K562 (cell line): ENCODE data around the gene LMO2. TPM values are rescaled to one million over a fixed set of nuclear protein-coding genes. Genes with fewer than 3 reads are reported as not detected.
A peak's percentile ranks its signal among the peaks of the same experiment; 100 is the strongest.

Experiments
- BCOR ChIP-seq: fragments of 450-650 bp; IDR thresholded peaks from 2 replicates; pipeline ENCODE4 v1.6.1; 2016
- BHLHE40 ChIP-seq: IDR thresholded peaks from 2 replicates; pipeline ENCODE4 v1.6.1; 2011; ENCODE audit warnings: low read length, improper control_type of control experiment
- DDX20 ChIP-seq: fragments of 450-650 bp; IDR thresholded peaks from 2 replicates; pipeline ENCODE4 v1.6.1; 2016; ENCODE audit warnings: missing genetic modification characterization, low read depth, mild to moderate bottlenecking, missing compliant biosample characterization, moderate library complexity
- E2F3 ChIP-seq: fragments of 250-450 bp; sonication (Bioruptor Pico); IDR thresholded peaks from 2 replicates; pipeline ENCODE4 v1.4.0; 2020; ENCODE audit warnings: mild to moderate bottlenecking
- ELF2 ChIP-seq: fragments of 250-450 bp; sonication (Bioruptor Pico); IDR thresholded peaks from 2 replicates; pipeline ENCODE4 v1.5.0; 2021; ENCODE audit warnings: mild to moderate bottlenecking
- FOXJ3 ChIP-seq: sonication (generic); formaldehyde crosslinking; IDR thresholded peaks from 2 replicates; pipeline ENCODE4 v1.4.0; 2020; ENCODE audit warnings: mild to moderate bottlenecking, missing genetic modification reagents
- SNIP1 ChIP-seq: fragments of 450-650 bp; IDR thresholded peaks from 2 replicates; pipeline ENCODE4 v1.7.1; 2017; ENCODE audit warnings: low read depth, mild to moderate bottlenecking
- TAF7 ChIP-seq: fragments of 450-650 bp; IDR thresholded peaks from 2 replicates; pipeline ENCODE4 v1.6.1; 2016; ENCODE audit warnings: missing genetic modification characterization, missing compliant biosample characterization
- TBL1XR1 ChIP-seq, 2 experiments: IDR thresholded peaks; 2 replicates each; pipeline ENCODE4 v1.6.1; 2012; ENCODE audit warnings: improper control_type of control experiment in 2 of 2, low read length in 2 of 2, mild to moderate bottlenecking in 1 of 2
- TCF7 ChIP-seq: sonication (generic); IDR thresholded peaks from 2 replicates; pipeline ENCODE4 v1.6.1; 2016; ENCODE audit warnings: antibody characterized with exemption, borderline replicate concordance
- ZFPM2 ChIP-seq: fragments of 250-450 bp; sonication (Bioruptor Pico); IDR thresholded peaks from 2 replicates; pipeline ENCODE4 v1.5.1; 2022; ENCODE audit warnings: mild to moderate bottlenecking
- ZNF140 ChIP-seq: fragments of 250-450 bp; sonication (Bioruptor Pico); IDR thresholded peaks from 2 replicates; pipeline ENCODE4 v1.8.0; 2021; ENCODE audit warnings: moderate library complexity, mild to moderate bottlenecking, inconsistent platforms
- ZNF224 ChIP-seq: sonication (generic); formaldehyde crosslinking; IDR thresholded peaks from 2 replicates; pipeline ENCODE4 v1.8.0; 2022; ENCODE audit warnings: mild to moderate bottlenecking, missing genetic modification reagents
- ZNF384 ChIP-seq: IDR thresholded peaks from 2 replicates; pipeline ENCODE4 v1.6.1; 2012; ENCODE audit warnings: low read depth, low read length, improper control_type of control experiment
- polyA plus RNA-seq, 8 experiments: library from polyadenylated mRNA; depleted of rRNA in 4 of 8; stranded (reverse) in 5 of 8; unstranded in 3 of 8; fragments of >200 nt; fragmentation: Nextera tagmentation in 2 of 8; fragmentation: Illumina TruSeq in 1 of 8; extraction: Ambion mirVana in 2 of 8; extraction: Trizol in 1 of 8; gene quantifications; 2 replicates each; pipeline versions ENCODE4 v1.2.1 to v1.2.3, GENCODE V29; 2011 to 2014; ENCODE audit warnings: inconsistent platforms in 1 of 8, missing spikeins in 1 of 8
- total RNA-seq, 7 experiments: library from RNA; depleted of rRNA in 6 of 7; stranded (reverse); fragments of >200 nt in 6 of 7; fragmentation: Illumina TruSeq in 2 of 7; extraction: Trizol in 2 of 7; gene quantifications; 2 replicates each; pipeline versions ENCODE4 v1.2.1 to v1.2.3, GENCODE V29; 2011 to 2021; ENCODE audit warnings: low replicate concordance in 1 of 7
- TF ChIP-seq, protein P1 (sequence below): sonication (generic); formaldehyde crosslinking; IDR thresholded peaks from 2 replicates; pipeline ENCODE4 v1.8.1; 2023; ENCODE audit warnings: mild to moderate bottlenecking, missing genetic modification reagents
- TF ChIP-seq, protein P2 (sequence below): fragments of 450-650 bp; IDR thresholded peaks from 2 replicates; pipeline ENCODE4 v1.6.1; 2017; ENCODE audit warnings: antibody characterized with exemption, mild to moderate bottlenecking
- TF ChIP-seq, protein P3 (sequence below), 2 experiments: fragments of 450-650 bp in 1 of 2; sonication (generic) in 1 of 2; formaldehyde crosslinking in 1 of 2; IDR thresholded peaks in 1 of 2; conservative IDR thresholded peaks in 1 of 2; 2 replicates each; pipeline versions ENCODE4 v1.6.1 to v1.8.1; 2016 to 2023; ENCODE audit warnings: mild to moderate bottlenecking in 2 of 2, moderate library complexity in 2 of 2, inconsistent platforms in 1 of 2, missing genetic modification reagents in 1 of 2
- TF ChIP-seq, protein P4 (sequence below), 2 experiments: fragments of 250-450 bp in 1 of 2; fragments of 450-650 bp in 1 of 2; sonication (Bioruptor Pico) in 1 of 2; IDR thresholded peaks; 2 replicates each; pipeline versions ENCODE4 v1.6.1 to v1.8.0; 2016 to 2021; ENCODE audit warnings: mild to moderate bottlenecking in 2 of 2, moderate library complexity in 2 of 2, missing compliant biosample characterization in 1 of 2, missing genetic modification characterization in 1 of 2
- TF ChIP-seq, protein P5 (sequence below): fragments of 450-650 bp; formaldehyde crosslinking; IDR thresholded peaks from 2 replicates; pipeline ENCODE4 v1.4.0; 2022; ENCODE audit warnings: mild to moderate bottlenecking, moderate library complexity

Gene LMO2
- total and polyA plus RNA-seq, 9 of the 15 experiments (the other 6 are each of a cell fraction or from before 2014, with no cell fraction given), result 6.9 to 126 (median 91.5) TPM

DNA sequence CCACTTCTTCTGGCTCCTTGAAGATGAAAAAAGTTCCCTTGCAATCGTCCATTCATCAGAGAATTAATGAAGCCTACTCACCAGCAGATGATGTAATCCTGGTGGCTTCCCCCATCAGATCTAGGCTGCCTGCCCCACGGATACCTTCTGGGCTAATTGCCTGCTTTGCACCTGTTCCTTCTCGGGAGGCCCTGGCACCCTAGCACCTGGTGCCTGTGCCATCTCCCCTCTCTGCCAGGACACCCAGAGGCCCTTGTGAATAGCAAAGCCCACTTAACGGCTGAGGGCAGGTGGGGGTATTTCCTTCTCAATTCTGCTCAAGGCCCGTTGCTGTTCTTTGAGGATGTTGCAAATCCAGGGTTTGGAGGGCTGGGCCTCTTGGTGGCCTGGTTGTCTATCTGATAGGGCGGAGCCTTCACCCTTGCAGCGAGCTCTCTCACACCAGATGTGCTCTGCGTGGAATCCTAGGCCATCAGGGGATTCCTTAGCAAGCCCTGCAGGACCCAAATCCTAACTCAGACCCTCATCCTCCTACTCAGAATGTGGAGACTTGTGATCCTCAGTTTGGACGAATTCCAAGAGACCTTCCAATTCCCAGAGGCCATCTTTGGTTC is at the start of gene LMO2 (continued):
- TF ChIP-seq, protein P1, sequence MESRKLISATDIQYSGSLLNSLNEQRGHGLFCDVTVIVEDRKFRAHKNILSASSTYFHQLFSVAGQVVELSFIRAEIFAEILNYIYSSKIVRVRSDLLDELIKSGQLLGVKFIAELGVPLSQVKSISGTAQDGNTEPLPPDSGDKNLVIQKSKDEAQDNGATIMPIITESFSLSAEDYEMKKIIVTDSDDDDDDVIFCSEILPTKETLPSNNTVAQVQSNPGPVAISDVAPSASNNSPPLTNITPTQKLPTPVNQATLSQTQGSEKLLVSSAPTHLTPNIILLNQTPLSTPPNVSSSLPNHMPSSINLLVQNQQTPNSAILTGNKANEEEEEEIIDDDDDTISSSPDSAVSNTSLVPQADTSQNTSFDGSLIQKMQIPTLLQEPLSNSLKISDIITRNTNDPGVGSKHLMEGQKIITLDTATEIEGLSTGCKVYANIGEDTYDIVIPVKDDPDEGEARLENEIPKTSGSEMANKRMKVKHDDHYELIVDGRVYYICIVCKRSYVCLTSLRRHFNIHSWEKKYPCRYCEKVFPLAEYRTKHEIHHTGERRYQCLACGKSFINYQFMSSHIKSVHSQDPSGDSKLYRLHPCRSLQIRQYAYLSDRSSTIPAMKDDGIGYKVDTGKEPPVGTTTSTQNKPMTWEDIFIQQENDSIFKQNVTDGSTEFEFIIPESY, result no peak
- TF ChIP-seq BCOR (no peak; the same call in 1 of the 2 replicates), BHLHE40 (0 out of 2 replicates have a peak, but pooled peaks have one; percentile 16), E2F3 (CRISPR knock-in tag) (no peak), TBL1XR1 (IDR thresholded peaks at IDR 0.05; ENCODE audit: low read length in 2 of 2) (0 out of 4 replicates have a peak, but pooled peaks of 1 of the 2 experiments have one; percentile 8), ZNF140 (CRISPR knock-in tag) (no peak), ZNF224 (CRISPR knock-in tag) (no peak), ELF2 (no peak), FOXJ3 (CRISPR knock-in tag) (no peak), TCF7 (no peak), TAF7 (tag) (peak; percentile 49), SNIP1 (no peak), ZFPM2 (CRISPR knock-in tag) (no peak), ZNF384 (no peak), DDX20 (tag) (no peak)
- TF ChIP-seq, protein P2, sequence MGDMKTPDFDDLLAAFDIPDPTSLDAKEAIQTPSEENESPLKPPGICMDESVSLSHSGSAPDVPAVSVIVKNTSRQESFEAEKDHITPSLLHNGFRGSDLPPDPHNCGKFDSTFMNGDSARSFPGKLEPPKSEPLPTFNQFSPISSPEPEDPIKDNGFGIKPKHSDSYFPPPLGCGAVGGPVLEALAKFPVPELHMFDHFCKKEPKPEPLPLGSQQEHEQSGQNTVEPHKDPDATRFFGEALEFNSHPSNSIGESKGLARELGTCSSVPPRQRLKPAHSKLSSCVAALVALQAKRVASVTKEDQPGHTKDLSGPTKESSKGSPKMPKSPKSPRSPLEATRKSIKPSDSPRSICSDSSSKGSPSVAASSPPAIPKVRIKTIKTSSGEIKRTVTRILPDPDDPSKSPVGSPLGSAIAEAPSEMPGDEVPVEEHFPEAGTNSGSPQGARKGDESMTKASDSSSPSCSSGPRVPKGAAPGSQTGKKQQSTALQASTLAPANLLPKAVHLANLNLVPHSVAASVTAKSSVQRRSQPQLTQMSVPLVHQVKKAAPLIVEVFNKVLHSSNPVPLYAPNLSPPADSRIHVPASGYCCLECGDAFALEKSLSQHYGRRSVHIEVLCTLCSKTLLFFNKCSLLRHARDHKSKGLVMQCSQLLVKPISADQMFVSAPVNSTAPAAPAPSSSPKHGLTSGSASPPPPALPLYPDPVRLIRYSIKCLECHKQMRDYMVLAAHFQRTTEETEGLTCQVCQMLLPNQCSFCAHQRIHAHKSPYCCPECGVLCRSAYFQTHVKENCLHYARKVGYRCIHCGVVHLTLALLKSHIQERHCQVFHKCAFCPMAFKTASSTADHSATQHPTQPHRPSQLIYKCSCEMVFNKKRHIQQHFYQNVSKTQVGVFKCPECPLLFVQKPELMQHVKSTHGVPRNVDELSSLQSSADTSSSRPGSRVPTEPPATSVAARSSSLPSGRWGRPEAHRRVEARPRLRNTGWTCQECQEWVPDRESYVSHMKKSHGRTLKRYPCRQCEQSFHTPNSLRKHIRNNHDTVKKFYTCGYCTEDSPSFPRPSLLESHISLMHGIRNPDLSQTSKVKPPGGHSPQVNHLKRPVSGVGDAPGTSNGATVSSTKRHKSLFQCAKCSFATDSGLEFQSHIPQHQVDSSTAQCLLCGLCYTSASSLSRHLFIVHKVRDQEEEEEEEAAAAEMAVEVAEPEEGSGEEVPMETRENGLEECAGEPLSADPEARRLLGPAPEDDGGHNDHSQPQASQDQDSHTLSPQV, result peak; percentile 32
- TF ChIP-seq, protein P3, sequence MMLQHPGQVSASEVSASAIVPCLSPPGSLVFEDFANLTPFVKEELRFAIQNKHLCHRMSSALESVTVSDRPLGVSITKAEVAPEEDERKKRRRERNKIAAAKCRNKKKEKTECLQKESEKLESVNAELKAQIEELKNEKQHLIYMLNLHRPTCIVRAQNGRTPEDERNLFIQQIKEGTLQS (IDR thresholded peaks at IDR 0.05), result peak; percentile 96
- TF ChIP-seq, protein P3 (CRISPR knock-in tag; conservative IDR thresholded peaks at IDR 0.05), result no peak
- TF ChIP-seq, protein P4, sequence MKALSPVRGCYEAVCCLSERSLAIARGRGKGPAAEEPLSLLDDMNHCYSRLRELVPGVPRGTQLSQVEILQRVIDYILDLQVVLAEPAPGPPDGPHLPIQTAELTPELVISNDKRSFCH (CRISPR knock-in tag; IDR thresholded peaks at IDR 0.05), result no peak
- TF ChIP-seq, protein P4 (tag; IDR thresholded peaks at IDR 0.05), result peak; percentile 13; the same call in 1 of the 2 replicates
- TF ChIP-seq, protein P5, sequence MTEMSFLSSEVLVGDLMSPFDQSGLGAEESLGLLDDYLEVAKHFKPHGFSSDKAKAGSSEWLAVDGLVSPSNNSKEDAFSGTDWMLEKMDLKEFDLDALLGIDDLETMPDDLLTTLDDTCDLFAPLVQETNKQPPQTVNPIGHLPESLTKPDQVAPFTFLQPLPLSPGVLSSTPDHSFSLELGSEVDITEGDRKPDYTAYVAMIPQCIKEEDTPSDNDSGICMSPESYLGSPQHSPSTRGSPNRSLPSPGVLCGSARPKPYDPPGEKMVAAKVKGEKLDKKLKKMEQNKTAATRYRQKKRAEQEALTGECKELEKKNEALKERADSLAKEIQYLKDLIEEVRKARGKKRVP (CRISPR knock-in tag), result peak; percentile 66
